A549 (cell line): ENCODE results near the gene MESD. TPM values are rescaled to one million over a fixed set of nuclear protein-coding genes. Genes with fewer than 3 reads are reported as not detected.

Experiments used
- ATAC-seq, 2 experiments: fragments of 200-7000 bp in 1 of 2; fragments of >200 bp in 1 of 2; cut with Nextera tagmentation in 1 of 2; cut with Tn5 transposase in 1 of 2; 3 replicates each; pipeline versions ENCODE4 v1.8.0 to v1.9.1; 2018 to 2020; ENCODE audit warnings: mild to moderate bottlenecking in 1 of 2, moderate library complexity in 1 of 2
- CTCF ChIA-PET: fragments of 300-600 bp; sonication (Branson Sonifier 250); formaldehyde crosslinking; extraction: SDS; loops from one replicate; lab custom pipeline; 2021; ENCODE audit warnings: antibody characterized with exemption, inconsistent platforms; lab: Yijun Ruan, JAX
- POLR2A ChIA-PET: fragments of 350-600 bp; formaldehyde crosslinking; extraction: SDS; loops from one replicate; lab custom pipeline; 2021; ENCODE audit warnings: antibody characterized with exemption, inconsistent platforms; lab: Yijun Ruan, JAX
- DNase-seq, 2 experiments: peaks; one replicate each; pipeline versions ENCODE4 v3.0.0 to v3.0.0-alpha.2; 2011 to 2016; ENCODE audit warnings: low read depth in 1 of 2, low spot score in 1 of 2
- FAIRE-seq: peaks from 2 replicates; lab custom pipeline; 2011; peaks lifted over from hg19 to GRCh38; lab: Jason Lieb, UNC
- H3K27ac ChIP-seq, 2 experiments: fragments of >200 bp; sonication (Bioruptor Twin); formaldehyde crosslinking; 3 replicates each; pipeline ENCODE4 v1.5.1; 2016 to 2017
- H3K4me1 ChIP-seq: fragments of >200 bp; sonication (Bioruptor Twin); formaldehyde crosslinking; 3 replicates; pipeline ENCODE4 v1.6.1; 2016
- H3K4me2 ChIP-seq: fragments of >200 bp; sonication (Bioruptor Twin); formaldehyde crosslinking; 3 replicates; pipeline ENCODE4 v1.6.1; 2016
- H3K4me3 ChIP-seq: fragments of >200 bp; sonication (Bioruptor Twin); formaldehyde crosslinking; 3 replicates; pipeline ENCODE4 v1.5.1; 2016
- H3K9me3 ChIP-seq: fragments of >200 bp; sonication (Bioruptor Twin); formaldehyde crosslinking; 3 replicates; pipeline ENCODE4 v1.6.1; 2016
- CBX2 ChIP-seq: fragments of 200-600 bp; sonication (generic); IDR thresholded peaks from 2 replicates; pipeline ENCODE4 v1.6.1; 2016; ENCODE audit warnings: low read depth, mild to moderate bottlenecking, borderline replicate concordance
- CBX8 ChIP-seq: fragments of 200-600 bp; sonication (generic); IDR thresholded peaks from 2 replicates; pipeline ENCODE4 v1.6.1; 2016
- CEBPB ChIP-seq, 2 experiments: fragments of >200 bp in 1 of 2; sonication (Bioruptor Twin) in 1 of 2; formaldehyde crosslinking in 1 of 2; IDR thresholded peaks; 2 replicates each; pipeline ENCODE4 v1.6.1; 2012 to 2016
- EHF ChIP-seq: fragments of 250-450 bp; sonication (Bioruptor Pico); IDR thresholded peaks from 2 replicates; pipeline ENCODE4 v1.5.0; 2020; ENCODE audit warnings: mild to moderate bottlenecking
- EP300 ChIP-seq, 2 experiments: fragments of >200 bp; sonication (Bioruptor Twin); formaldehyde crosslinking; IDR thresholded peaks; 2 replicates in 1 of 2; 3 replicates in 1 of 2; pipeline ENCODE4 v1.6.1; 2016 to 2017
- GATA3 ChIP-seq: IDR thresholded peaks from 2 replicates; pipeline ENCODE4 v1.6.1; 2012; ENCODE audit warnings: borderline replicate concordance
- HDAC2 ChIP-seq: fragments of 200-600 bp; sonication (generic); IDR thresholded peaks from 2 replicates; pipeline ENCODE4 v1.6.1; 2016
- JUN ChIP-seq, 2 experiments: fragments of >200 bp; sonication (Bioruptor Twin); formaldehyde crosslinking; IDR thresholded peaks; 2 replicates in 1 of 2; 3 replicates in 1 of 2; pipeline ENCODE4 v1.6.1; 2016 to 2017
- JUNB ChIP-seq: fragments of >200 bp; sonication (Bioruptor Twin); formaldehyde crosslinking; IDR thresholded peaks from 2 replicates; pipeline ENCODE4 v1.6.1; 2016
- KDM1A ChIP-seq: fragments of 200-600 bp; sonication (generic); IDR thresholded peaks from 2 replicates; pipeline ENCODE4 v1.6.1; 2016; ENCODE audit warnings: low read depth, mild to moderate bottlenecking
- KDM5A ChIP-seq: fragments of 200-600 bp; sonication (generic); IDR thresholded peaks from 2 replicates; pipeline ENCODE4 v1.6.1; 2016; ENCODE audit warnings: antibody characterized with exemption, mild to moderate bottlenecking
- NFE2L2 ChIP-seq: fragments of 150-350 bp; conservative IDR thresholded peaks from 2 replicates; pipeline ENCODE4 v1.6.1; 2014; ENCODE audit warnings: low read length
- POLR2AphosphoS2 ChIP-seq: conservative IDR thresholded peaks from 2 replicates; pipeline ENCODE4 v1.6.1; 2012; ENCODE audit warnings: low read length, improper control_type of control experiment, inconsistent platforms
- RAD21 ChIP-seq, 2 experiments: fragments of >200 bp in 1 of 2; sonication (Bioruptor Twin) in 1 of 2; formaldehyde crosslinking in 1 of 2; IDR thresholded peaks in 1 of 2; conservative IDR thresholded peaks in 1 of 2; 2 replicates in 1 of 2; 3 replicates in 1 of 2; pipeline ENCODE4 v1.6.1; 2012 to 2018; ENCODE audit warnings: inconsistent platforms in 1 of 2
- RARB ChIP-seq: fragments of 250-450 bp; sonication (Bioruptor Pico); IDR thresholded peaks from 2 replicates; pipeline ENCODE4 v1.8.0; 2021; ENCODE audit warnings: mild to moderate bottlenecking, moderate library complexity
- RFX5 ChIP-seq: fragments of 450-650 bp; IDR thresholded peaks from 2 replicates; pipeline ENCODE4 v1.7.1; 2014; ENCODE audit warnings: antibody characterized with exemption, mild to moderate bottlenecking, moderate library complexity
- SMC3 ChIP-seq: fragments of >200 bp; sonication (Bioruptor Twin); formaldehyde crosslinking; IDR thresholded peaks from 3 replicates; pipeline ENCODE4 v1.6.1; 2018; ENCODE audit warnings: inconsistent platforms
- SREBF2 ChIP-seq: fragments of 450-650 bp; IDR thresholded peaks from 2 replicates; pipeline ENCODE4 v1.6.1; 2014; ENCODE audit warnings: mild to moderate bottlenecking, moderate library complexity
- ZFP36 ChIP-seq: fragments of 450-650 bp; IDR thresholded peaks from 2 replicates; pipeline ENCODE4 v1.6.1; 2014; ENCODE audit warnings: borderline replicate concordance; ENCODE audit not compliant: partially characterized antibody
- ZNF302 ChIP-seq: fragments of 250-450 bp; sonication (Bioruptor Pico); IDR thresholded peaks from 2 replicates; pipeline ENCODE4 v1.9.0; 2021; ENCODE audit warnings: inconsistent platforms, mild to moderate bottlenecking, moderate library complexity
- ZSCAN20 ChIP-seq: fragments of 250-450 bp; sonication (Bioruptor Pico); IDR thresholded peaks from 2 replicates; pipeline ENCODE4 v1.8.0; 2022; ENCODE audit warnings: mild to moderate bottlenecking, moderate library complexity
- WGBS: methylation state at CpG from one replicate; pipeline ENCODE4 v1.1.6; 2017; ENCODE audit errors: missing lambda C conversion rate; 5-methylcytosine and 5-hydroxymethylcytosine counted together
- polyA plus RNA-seq, 4 experiments: library from polyadenylated mRNA; depleted of rRNA in 3 of 4; stranded (reverse); fragments of >200 nt; fragmentation: RNase III in 1 of 4; extraction: RNeasy Plus Mini Kit Qiagen cat#74134 plus additional on column Dnase treatment in 1 of 4; gene quantifications; 2 replicates in 3 of 4; 3 replicates in 1 of 4; pipeline ENCODE4 v1.2.3, GENCODE V29; 2011 to 2017
- TF ChIP-seq, protein P1 (sequence below): fragments of 450-650 bp; IDR thresholded peaks from 2 replicates; pipeline ENCODE4 v1.6.1; 2014; ENCODE audit warnings: antibody characterized with exemption
- TF ChIP-seq, protein P2 (sequence below): fragments of >200 bp; sonication (Bioruptor Twin); formaldehyde crosslinking; IDR thresholded peaks from 2 replicates; pipeline ENCODE4 v1.6.1; 2016
- TF ChIP-seq, protein P3 (sequence below): fragments of 150-350 bp; IDR thresholded peaks from 2 replicates; pipeline ENCODE4 v1.6.1; 2014; ENCODE audit warnings: low read depth, mild to moderate bottlenecking, low read length
- TF ChIP-seq, protein P4 (sequence below): IDR thresholded peaks from 2 replicates; pipeline ENCODE4 v1.6.1; 2012
- TF ChIP-seq, protein P5 (sequence below): IDR thresholded peaks from 2 replicates; pipeline ENCODE4 v1.6.1; 2012; ENCODE audit warnings: low read depth, borderline replicate concordance
- TF ChIP-seq, protein P6 (sequence below): fragments of >200 bp; sonication (Bioruptor Twin); formaldehyde crosslinking; IDR thresholded peaks from 3 replicates; pipeline ENCODE4 v1.6.1; 2016
- TF ChIP-seq, protein P7 (sequence below): IDR thresholded peaks from 2 replicates; pipeline ENCODE4 v1.6.1; 2012

The MESD gene
- polyA plus RNA-seq, 2 of the 4 experiments (the other 2 are of a cell fraction), result 35.6 to 39.4 TPM

DNA sequence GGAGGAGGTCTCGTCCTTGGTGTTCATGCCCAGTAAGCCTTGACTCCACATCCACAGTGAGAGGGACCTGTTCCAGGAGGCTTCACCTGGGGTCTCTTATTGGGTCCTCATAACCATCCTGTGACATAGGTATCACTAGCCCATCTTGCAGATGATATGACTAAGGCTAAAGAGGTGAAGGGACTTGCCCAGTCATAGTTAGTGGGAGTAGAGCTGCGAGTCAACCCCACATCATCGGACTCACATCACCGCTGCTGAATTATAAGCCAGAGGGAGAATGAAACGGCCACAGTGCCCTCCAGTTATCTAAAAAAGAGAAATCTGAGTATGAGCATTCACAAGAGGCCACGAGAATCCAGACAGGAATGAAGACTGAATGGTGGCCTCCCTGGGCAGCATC is 66.0 kb downstream of the MESD start:
- WGBS, result 50% methylated on average over 6 of the region's 6 CpGs
- TF ChIP-seq POLR2AphosphoS2 (no peak), RAD21 (conservative IDR thresholded peaks at IDR 0.05 in 1 of 2, IDR thresholded peaks at IDR 0.05 in 1 of 2) (no peak), EHF (no peak), ZSCAN20 (CRISPR knock-in tag) (no peak), RFX5 (no peak), SMC3 (no peak), JUN (IDR thresholded peaks at IDR 0.05) (no peak), KDM1A (no peak), JUNB (no peak), ZNF302 (CRISPR knock-in tag) (no peak), CBX2 (no peak), GATA3 (no peak), SREBF2 (no peak), ZFP36 (no peak)
- TF ChIP-seq, protein P1, sequence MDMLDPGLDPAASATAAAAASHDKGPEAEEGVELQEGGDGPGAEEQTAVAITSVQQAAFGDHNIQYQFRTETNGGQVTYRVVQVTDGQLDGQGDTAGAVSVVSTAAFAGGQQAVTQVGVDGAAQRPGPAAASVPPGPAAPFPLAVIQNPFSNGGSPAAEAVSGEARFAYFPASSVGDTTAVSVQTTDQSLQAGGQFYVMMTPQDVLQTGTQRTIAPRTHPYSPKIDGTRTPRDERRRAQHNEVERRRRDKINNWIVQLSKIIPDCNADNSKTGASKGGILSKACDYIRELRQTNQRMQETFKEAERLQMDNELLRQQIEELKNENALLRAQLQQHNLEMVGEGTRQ, result no peak
- TF ChIP-seq, protein P2, sequence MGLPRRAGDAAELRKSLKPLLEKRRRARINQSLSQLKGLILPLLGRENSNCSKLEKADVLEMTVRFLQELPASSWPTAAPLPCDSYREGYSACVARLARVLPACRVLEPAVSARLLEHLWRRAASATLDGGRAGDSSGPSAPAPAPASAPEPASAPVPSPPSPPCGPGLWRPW, result no peak
- TF ChIP-seq, protein P3, sequence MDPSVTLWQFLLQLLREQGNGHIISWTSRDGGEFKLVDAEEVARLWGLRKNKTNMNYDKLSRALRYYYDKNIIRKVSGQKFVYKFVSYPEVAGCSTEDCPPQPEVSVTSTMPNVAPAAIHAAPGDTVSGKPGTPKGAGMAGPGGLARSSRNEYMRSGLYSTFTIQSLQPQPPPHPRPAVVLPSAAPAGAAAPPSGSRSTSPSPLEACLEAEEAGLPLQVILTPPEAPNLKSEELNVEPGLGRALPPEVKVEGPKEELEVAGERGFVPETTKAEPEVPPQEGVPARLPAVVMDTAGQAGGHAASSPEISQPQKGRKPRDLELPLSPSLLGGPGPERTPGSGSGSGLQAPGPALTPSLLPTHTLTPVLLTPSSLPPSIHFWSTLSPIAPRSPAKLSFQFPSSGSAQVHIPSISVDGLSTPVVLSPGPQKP, result no peak
- no peaks in the 10 kb centered on the region for H3K4me1 ChIP-seq
- CTCF ChIA-PET, result interaction anchor here (1.1 kb wide), 1 partner anchor 356 kb away, joined by 3 read pairs; no protein-coding TSS in a partner anchor
- no peak overlapping the region for H3K4me3 ChIP-seq
- DNase-seq (no peak), FAIRE-seq (no peak), ATAC-seq (no peak)
- POLR2A ChIA-PET, result no interaction called here
- H3K27ac ChIP-seq, result no peak overlapping the region
- no peak overlapping the region for H3K4me2 ChIP-seq
- H3K9me3 ChIP-seq, result no peaks in the 10 kb centered on the region

DNA sequence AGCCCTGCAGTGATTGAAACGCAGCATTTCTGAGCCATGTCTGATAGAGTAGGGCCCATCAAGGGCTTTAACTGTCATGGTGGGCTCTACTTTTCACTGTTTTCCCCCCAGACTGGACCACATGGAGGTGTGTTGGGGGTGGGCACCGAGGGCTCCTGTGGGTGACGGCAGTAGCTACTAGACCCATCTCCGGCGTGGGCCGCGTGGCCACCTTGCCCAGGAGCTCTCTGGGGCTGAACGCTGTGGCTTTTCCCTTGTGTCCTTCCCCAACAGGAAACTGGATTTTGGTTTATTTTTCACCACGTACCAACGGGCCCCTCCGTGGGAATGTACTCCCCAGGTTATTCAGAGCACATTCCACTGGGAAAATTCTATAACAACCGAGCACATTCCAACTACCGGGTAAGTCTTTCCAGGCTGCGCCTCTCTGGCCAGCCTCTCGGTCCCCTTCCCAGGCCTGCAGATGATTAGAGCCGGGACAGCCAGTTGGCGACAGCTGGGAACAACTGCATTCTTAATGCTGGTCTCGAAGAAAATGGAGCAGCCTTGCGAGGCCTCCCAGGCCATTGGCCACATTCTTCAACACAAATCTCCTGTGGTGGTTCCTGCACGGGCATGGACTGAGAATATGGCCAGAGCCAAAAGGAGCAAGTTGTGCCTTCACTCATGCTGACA is 67.7 kb downstream of the MESD start:
- ChIA-PET CTCF (interaction anchor here (1.0 to 1.5 kb wide), 4 partner anchors 17 to 48 kb away, joined by 3 to 6 read pairs (median 4); no protein-coding TSS in a partner anchor), POLR2A (interaction anchor here (0.6 kb wide), 1 partner anchor 20 kb away, joined by 3 read pairs; no protein-coding TSS in a partner anchor)
- DNase-seq (no peak), ATAC-seq (no peak), FAIRE-seq (no peak)
- WGBS, result 73% methylated on average over 20 of the region's 20 CpGs
- TF ChIP-seq NFE2L2 (no peak), KDM1A (no peak), CEBPB (IDR thresholded peaks at IDR 0.05) (no peak), CBX8 (no peak), POLR2AphosphoS2 (no peak), EHF (no peak), KDM5A (no peak), EP300 (IDR thresholded peaks at IDR 0.05) (no peak), HDAC2 (no peak), JUNB (no peak), ZNF302 (CRISPR knock-in tag) (no peak), GATA3 (no peak), ZFP36 (no peak), RARB (CRISPR knock-in tag) (no peak), RAD21 (conservative IDR thresholded peaks at IDR 0.05 in 1 of 2, IDR thresholded peaks at IDR 0.05 in 1 of 2) (no peak), CBX2 (no peak)
- TF ChIP-seq, protein P4, sequence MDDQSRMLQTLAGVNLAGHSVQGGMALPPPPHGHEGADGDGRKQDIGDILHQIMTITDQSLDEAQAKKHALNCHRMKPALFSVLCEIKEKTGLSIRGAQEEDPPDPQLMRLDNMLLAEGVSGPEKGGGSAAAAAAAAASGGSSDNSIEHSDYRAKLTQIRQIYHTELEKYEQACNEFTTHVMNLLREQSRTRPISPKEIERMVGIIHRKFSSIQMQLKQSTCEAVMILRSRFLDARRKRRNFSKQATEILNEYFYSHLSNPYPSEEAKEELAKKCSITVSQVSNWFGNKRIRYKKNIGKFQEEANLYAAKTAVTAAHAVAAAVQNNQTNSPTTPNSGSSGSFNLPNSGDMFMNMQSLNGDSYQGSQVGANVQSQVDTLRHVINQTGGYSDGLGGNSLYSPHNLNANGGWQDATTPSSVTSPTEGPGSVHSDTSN, result no peak
- TF ChIP-seq, protein P5, sequence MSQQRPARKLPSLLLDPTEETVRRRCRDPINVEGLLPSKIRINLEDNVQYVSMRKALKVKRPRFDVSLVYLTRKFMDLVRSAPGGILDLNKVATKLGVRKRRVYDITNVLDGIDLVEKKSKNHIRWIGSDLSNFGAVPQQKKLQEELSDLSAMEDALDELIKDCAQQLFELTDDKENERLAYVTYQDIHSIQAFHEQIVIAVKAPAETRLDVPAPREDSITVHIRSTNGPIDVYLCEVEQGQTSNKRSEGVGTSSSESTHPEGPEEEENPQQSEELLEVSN, result no peak
- TF ChIP-seq, protein P6, sequence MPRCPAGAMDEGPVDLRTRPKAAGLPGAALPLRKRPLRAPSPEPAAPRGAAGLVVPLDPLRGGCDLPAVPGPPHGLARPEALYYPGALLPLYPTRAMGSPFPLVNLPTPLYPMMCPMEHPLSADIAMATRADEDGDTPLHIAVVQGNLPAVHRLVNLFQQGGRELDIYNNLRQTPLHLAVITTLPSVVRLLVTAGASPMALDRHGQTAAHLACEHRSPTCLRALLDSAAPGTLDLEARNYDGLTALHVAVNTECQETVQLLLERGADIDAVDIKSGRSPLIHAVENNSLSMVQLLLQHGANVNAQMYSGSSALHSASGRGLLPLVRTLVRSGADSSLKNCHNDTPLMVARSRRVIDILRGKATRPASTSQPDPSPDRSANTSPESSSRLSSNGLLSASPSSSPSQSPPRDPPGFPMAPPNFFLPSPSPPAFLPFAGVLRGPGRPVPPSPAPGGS, result no peak
- TF ChIP-seq, protein P7, sequence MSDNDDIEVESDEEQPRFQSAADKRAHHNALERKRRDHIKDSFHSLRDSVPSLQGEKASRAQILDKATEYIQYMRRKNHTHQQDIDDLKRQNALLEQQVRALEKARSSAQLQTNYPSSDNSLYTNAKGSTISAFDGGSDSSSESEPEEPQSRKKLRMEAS, result no peak
- Histone ChIP-seq H3K27ac (no peak overlapping the region), H3K4me2 (no peak overlapping the region), H3K4me1 (no peaks in the 10 kb centered on the region), H3K9me3 (no peaks in the 10 kb centered on the region), H3K4me3 (no peak overlapping the region)
